Mammary epithelial cell (primary cell): Measurements from ENCODE around the gene ZIC2.

Experiments used
- EZH2 ChIP-seq: IDR thresholded peaks from 2 replicates; pipeline ENCODE4 v1.6.1; 2012; ENCODE audit warnings: low read length, inconsistent platforms, borderline replicate concordance
- TF ChIP-seq, protein P1 (sequence below), 2 donors: IDR thresholded peaks in 1 of 2; conservative IDR thresholded peaks in 1 of 2; 2 replicates each; pipeline ENCODE4 v1.5.1; 2011 to 2012; ENCODE audit warnings: inconsistent platforms in 2 of 2, low read length in 2 of 2, mild to moderate bottlenecking in 2 of 2, control low read depth in 1 of 2, low read depth in 1 of 2; ENCODE audit not compliant: insufficient read depth in 1 of 2; ENCODE audit errors: extremely low read depth in 1 of 2

DNA sequence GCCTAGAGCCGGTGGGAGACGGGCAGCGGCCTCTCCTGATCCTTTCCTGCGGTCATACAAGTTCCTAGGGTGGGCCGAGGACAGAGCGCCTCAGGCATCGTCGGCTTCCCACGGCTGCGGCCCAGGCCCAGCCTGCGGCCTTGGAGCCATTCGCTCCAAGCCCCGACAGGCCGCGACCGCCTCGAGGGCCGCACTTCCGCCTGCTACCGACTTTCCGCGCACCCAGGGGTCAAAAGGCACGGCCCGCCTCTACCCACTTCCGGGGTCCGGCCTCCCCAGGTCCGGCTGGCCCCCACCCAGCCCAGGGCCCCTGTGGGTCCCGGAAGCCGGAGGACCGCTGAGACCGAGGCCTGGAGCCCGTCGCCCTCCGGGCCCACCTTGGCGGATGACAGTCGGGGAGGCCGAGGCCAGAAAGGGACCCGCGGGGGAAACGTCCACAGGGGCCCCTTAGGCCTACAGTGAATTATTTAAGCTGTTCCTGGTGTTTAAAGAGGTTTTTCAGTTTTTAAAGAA is 16.2 kb downstream of the ZIC2 start:
- TF ChIP-seq, protein P1, sequence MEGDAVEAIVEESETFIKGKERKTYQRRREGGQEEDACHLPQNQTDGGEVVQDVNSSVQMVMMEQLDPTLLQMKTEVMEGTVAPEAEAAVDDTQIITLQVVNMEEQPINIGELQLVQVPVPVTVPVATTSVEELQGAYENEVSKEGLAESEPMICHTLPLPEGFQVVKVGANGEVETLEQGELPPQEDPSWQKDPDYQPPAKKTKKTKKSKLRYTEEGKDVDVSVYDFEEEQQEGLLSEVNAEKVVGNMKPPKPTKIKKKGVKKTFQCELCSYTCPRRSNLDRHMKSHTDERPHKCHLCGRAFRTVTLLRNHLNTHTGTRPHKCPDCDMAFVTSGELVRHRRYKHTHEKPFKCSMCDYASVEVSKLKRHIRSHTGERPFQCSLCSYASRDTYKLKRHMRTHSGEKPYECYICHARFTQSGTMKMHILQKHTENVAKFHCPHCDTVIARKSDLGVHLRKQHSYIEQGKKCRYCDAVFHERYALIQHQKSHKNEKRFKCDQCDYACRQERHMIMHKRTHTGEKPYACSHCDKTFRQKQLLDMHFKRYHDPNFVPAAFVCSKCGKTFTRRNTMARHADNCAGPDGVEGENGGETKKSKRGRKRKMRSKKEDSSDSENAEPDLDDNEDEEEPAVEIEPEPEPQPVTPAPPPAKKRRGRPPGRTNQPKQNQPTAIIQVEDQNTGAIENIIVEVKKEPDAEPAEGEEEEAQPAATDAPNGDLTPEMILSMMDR (conservative IDR thresholded peaks at IDR 0.05 in 1 of 2, IDR thresholded peaks at IDR 0.05 in 1 of 2; ENCODE audit: extremely low read depth in 1 of 2, insufficient read depth in 1 of 2, low read depth in 1 of 2, low read length in 2 of 2) = no peak
- no peak for TF ChIP-seq EZH2
